ENCODE results near the gene PRSS57. TPM values are rescaled to one million over a fixed set of nuclear protein-coding genes. Genes with fewer than 3 reads are reported as not detected.

The PRSS57 gene
- total and polyA plus RNA-seq, 2 donors from 2014 or later: not detected

DNA sequence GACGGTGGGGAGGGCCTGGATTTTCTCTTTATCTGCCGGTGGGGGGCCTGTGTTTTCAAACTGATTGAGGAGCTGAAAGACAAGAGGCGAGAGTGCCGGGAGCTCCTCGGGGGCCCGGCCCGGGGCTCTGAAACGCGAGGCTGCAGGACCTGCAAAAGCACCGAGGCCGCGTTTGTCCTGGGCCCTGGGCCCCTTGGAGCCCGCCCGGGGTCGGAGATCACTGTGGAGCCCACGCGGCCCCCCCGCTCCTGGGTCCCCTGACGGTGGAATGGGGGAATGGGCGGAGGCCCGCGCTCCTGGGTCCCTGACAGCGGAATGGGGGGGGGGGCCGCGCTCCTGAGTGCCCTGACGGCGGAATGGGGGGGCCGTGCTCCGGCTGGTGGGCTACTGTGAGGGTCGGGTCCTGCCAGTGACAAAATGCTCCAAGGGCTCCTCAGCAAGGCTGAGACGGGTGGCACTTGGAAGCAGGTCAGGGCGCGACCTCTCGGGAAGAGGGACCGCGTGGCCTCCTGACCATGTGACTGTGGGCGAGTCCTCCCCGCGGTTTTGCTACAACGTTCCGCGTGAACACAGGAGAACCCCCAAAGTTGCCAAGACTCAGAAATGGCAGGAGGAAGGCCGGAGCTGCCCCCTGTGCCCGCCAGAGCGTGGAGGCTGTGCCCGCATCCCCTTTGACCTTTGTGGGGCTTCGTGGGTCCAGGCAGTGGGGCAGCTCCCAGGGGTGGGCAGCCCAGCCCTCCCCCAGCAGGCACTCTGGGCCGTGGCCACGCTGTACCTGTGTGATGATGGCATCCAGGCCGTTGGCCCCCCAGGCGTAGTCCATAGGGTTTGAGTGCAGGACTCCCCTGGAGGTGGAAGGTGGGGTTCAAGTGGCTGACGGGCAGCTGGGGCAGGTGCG, 46.1 kb downstream of the PRSS57 start:
- Histone ChIP-seq H3K9me3 (ENCODE audit: control insufficient read depth in 2 of 3, insufficient read depth in 1 of 3, low read length in 3 of 3) (no peaks in the 10 kb centered on the region), H3K36me3 (ENCODE audit: control insufficient read depth in 2 of 3, insufficient read depth in 3 of 3, low read length in 3 of 3) (peaks cover 0 to 10% (median 0%) of the 10 kb centered on the region in 3 donors)
- FAIRE-seq: no peak

DNA sequence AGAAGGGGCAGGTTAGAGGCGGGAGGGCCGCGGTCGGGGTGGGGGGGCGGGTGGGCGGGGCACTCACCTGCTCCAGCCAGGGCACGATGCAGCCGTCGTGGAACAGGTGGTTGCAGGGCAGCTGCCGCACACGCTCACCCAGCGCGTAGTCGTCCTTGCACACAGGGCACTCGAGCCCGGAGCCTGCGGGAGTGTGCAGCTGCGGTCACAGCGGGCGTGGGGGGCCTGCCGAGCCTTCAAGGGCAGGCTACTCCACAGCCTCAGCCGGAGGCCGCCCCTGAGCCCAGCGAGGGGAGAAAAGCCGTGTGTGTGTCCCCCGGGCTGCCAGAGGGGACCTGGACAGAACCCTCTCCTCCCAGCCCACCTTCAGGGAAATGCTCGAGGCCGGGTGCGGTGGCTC, 46.9 kb downstream of the PRSS57 start:
- DNase-seq (no peak), FAIRE-seq (no peak)
- H3K4me3 ChIP-seq (ENCODE audit: low read length in 3 of 3): no peak overlapping the region
- peaks cover 0 to 5% (median 0%) of the 10 kb centered on the region in 3 donors for H3K36me3 ChIP-seq (ENCODE audit: control insufficient read depth in 2 of 3, insufficient read depth in 3 of 3, low read length in 3 of 3)
- H3K9me3 ChIP-seq (ENCODE audit: control insufficient read depth in 2 of 3, insufficient read depth in 1 of 3, low read length in 3 of 3): no peaks in the 10 kb centered on the region
- no peaks in the 10 kb centered on the region for H3K27me3 ChIP-seq (ENCODE audit: control insufficient read depth, insufficient read depth, low read length)
- TF ChIP-seq, protein P1, sequence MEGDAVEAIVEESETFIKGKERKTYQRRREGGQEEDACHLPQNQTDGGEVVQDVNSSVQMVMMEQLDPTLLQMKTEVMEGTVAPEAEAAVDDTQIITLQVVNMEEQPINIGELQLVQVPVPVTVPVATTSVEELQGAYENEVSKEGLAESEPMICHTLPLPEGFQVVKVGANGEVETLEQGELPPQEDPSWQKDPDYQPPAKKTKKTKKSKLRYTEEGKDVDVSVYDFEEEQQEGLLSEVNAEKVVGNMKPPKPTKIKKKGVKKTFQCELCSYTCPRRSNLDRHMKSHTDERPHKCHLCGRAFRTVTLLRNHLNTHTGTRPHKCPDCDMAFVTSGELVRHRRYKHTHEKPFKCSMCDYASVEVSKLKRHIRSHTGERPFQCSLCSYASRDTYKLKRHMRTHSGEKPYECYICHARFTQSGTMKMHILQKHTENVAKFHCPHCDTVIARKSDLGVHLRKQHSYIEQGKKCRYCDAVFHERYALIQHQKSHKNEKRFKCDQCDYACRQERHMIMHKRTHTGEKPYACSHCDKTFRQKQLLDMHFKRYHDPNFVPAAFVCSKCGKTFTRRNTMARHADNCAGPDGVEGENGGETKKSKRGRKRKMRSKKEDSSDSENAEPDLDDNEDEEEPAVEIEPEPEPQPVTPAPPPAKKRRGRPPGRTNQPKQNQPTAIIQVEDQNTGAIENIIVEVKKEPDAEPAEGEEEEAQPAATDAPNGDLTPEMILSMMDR (IDR thresholded peaks at IDR 0.05; ENCODE audit: borderline replicate concordance, extremely low read depth, insufficient read depth): no peak
- H3K9ac ChIP-seq (ENCODE audit: low read length in 3 of 3): no peak overlapping the region
- H3K27ac ChIP-seq (ENCODE audit: low read depth in 2 of 2, low read length in 2 of 2): no peak overlapping the region
- intact Hi-C loops (cut with DNase I): no loop called here
- no peaks in the 10 kb centered on the region for H3K4me1 ChIP-seq (ENCODE audit: control insufficient read depth in 2 of 3, insufficient read depth in 2 of 3, low read depth in 1 of 3, low read length in 3 of 3)

More for the DNA sequence above, 46.1 kb downstream of the PRSS57 start:
- intact Hi-C loops (cut with DNase I): no loop called here
- TF ChIP-seq, protein P1 (IDR thresholded peaks at IDR 0.05; ENCODE audit: borderline replicate concordance, extremely low read depth, insufficient read depth): no peak
- Histone ChIP-seq H3K4me1 (ENCODE audit: control insufficient read depth in 2 of 3, insufficient read depth in 2 of 3, low read depth in 1 of 3, low read length in 3 of 3) (no peaks in the 10 kb centered on the region), H3K27ac (ENCODE audit: low read depth in 2 of 2, low read length in 2 of 2) (no peak overlapping the region), H3K9ac (ENCODE audit: low read length in 3 of 3) (no peak overlapping the region), H3K27me3 (ENCODE audit: control insufficient read depth, insufficient read depth, low read length) (no peaks in the 10 kb centered on the region), H3K4me3 (ENCODE audit: low read length in 3 of 3) (no peak overlapping the region)
- DNase-seq: no peak

DNA sequence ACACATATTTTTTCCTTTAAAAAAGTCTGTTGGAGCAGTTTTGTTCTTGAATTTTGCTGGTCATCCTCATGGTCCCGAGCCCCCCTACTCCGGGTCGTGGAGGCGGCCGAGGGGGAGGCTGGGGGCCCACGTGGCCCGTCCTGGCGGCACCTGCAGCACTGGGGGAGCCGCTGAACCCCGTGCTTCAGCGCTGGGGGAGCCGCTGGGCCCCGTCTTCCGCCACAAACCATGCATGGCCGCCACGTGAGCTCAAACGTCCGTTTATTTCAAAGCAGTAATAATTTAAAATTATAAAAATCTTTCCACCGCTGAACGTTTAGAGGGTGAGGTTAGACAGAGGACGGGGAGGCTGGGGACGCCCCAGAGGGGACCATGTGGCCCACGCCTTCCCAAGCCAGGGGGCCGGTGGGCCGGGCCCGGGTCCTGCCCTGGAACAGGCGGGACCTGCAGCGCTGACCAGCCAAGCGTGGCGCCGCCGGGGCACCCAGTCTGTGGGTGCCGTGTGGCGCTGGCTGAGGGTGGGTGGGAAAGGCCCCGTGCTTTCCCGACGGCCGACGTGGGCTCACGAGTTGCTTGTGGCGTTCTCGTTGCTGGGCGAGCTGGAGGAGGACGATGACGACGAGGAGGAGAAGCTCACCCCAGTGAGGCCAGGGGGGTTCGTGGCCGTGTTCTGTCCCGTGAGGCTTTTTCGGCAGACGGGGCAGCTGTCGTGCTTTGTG, 47.5 kb downstream of the PRSS57 start:
- TF ChIP-seq, protein P1 (IDR thresholded peaks at IDR 0.05; ENCODE audit: borderline replicate concordance, extremely low read depth, insufficient read depth): no peak
- no peaks in the 10 kb centered on the region for H3K27me3 ChIP-seq (ENCODE audit: control insufficient read depth, insufficient read depth, low read length)
- H3K4me3 ChIP-seq (ENCODE audit: low read length in 3 of 3): no peak overlapping the region
- FAIRE-seq (no peak), DNase-seq (no peak)
- no peak overlapping the region for H3K9ac ChIP-seq (ENCODE audit: low read length in 3 of 3)
- H3K9me3 ChIP-seq (ENCODE audit: control insufficient read depth in 2 of 3, insufficient read depth in 1 of 3, low read length in 3 of 3): no peaks in the 10 kb centered on the region
- H3K36me3 ChIP-seq (ENCODE audit: control insufficient read depth in 2 of 3, insufficient read depth in 3 of 3, low read length in 3 of 3): peaks cover 0 to 5% (median 0%) of the 10 kb centered on the region in 3 donors
- no peak overlapping the region for H3K27ac ChIP-seq (ENCODE audit: low read depth in 2 of 2, low read length in 2 of 2)
- intact Hi-C loops (cut with DNase I): no loop called here
- no peaks in the 10 kb centered on the region for H3K4me1 ChIP-seq (ENCODE audit: control insufficient read depth in 2 of 3, insufficient read depth in 2 of 3, low read depth in 1 of 3, low read length in 3 of 3)

All from kidney (tissue), 14 donors.